Esophagus muscularis mucosa (tissue), 4 donors: ENCODE measurements around the gene ROBO4. TPM values are rescaled to one million over a fixed set of nuclear protein-coding genes. Genes with fewer than 3 reads are reported as not detected.
A peak's percentile ranks its signal among the peaks of the same experiment; 100 is the strongest.

ENCODE experiments used
- DNase-seq: peaks from one replicate; pipeline ENCODE4 v3.0.0-alpha.2; 2017; ENCODE audit errors: extremely low spot score
- H3K27ac ChIP-seq, 4 donors: fragments of 200-600 bp; sonication (generic); replicated peaks in 1 of 4; 1 replicate in 3 of 4; 2 replicates in 1 of 4; pipeline ENCODE4 v1.5.1; 2016 to 2019; ENCODE audit warnings: mild to moderate bottlenecking in 1 of 4
- H3K27me3 ChIP-seq, 4 donors: fragments of 200-600 bp; sonication (generic); one replicate each; pipeline versions ENCODE4 v1.5.1 to v1.6.0; 2016 to 2019
- H3K36me3 ChIP-seq, 4 donors: fragments of 200-600 bp; sonication (generic); one replicate each; pipeline ENCODE4 v1.5.1; 2016 to 2019
- H3K4me1 ChIP-seq, 4 donors: fragments of 200-600 bp; sonication (generic); one replicate each; pipeline ENCODE4 v1.5.1; 2016 to 2019
- H3K4me3 ChIP-seq, 4 donors: fragments of 200-600 bp; sonication (generic); 1 replicate in 2 of 4; 2 replicates in 2 of 4; pipeline ENCODE4 v1.5.1; 2016 to 2019; ENCODE audit warnings: mild to moderate bottlenecking in 4 of 4, moderate library complexity in 1 of 4
- H3K9me3 ChIP-seq, 4 donors: fragments of 200-600 bp; sonication (generic); 1 replicate in 3 of 4; 2 replicates in 1 of 4; pipeline ENCODE4 v1.5.1; 2016 to 2019
- CTCF ChIP-seq, 3 experiments: fragments of 200-600 bp in 2 of 3; fragments of 450-650 bp in 1 of 3; sonication (generic) in 2 of 3; IDR thresholded peaks; one replicate each; pipeline ENCODE4 v1.5.1; 2017 to 2019; ENCODE audit warnings: antibody characterized with exemption in 3 of 3, mild to moderate bottlenecking in 2 of 3, moderate library complexity in 1 of 3
- EP300 ChIP-seq: sonication (generic); formaldehyde crosslinking; IDR thresholded peaks from one replicate; pipeline ENCODE4 v1.6.1; 2017; ENCODE audit warnings: antibody characterized with exemption
- POLR2A ChIP-seq: fragments of 450-650 bp; IDR thresholded peaks from one replicate; pipeline ENCODE4 v1.6.1; 2017; ENCODE audit warnings: antibody characterized with exemption, moderate library complexity, mild to moderate bottlenecking, low read depth
- POLR2AphosphoS5 ChIP-seq, 2 donors: sonication (generic); formaldehyde crosslinking; IDR thresholded peaks; one replicate each; pipeline ENCODE4 v1.6.1; 2017; ENCODE audit warnings: antibody characterized with exemption in 2 of 2
- WGBS: methylation state at CpG from one replicate; pipeline ENCODE4 v1.1.5; 2018; 5-methylcytosine and 5-hydroxymethylcytosine counted together
- intact Hi-C: fragments of 100-400 bp; cut with DNase I; formaldehyde crosslinking; loops from one replicate; pipeline ENCODE4 v1.15.1; 2023
- total RNA-seq, 4 donors: library from RNA; depleted of rRNA; stranded (reverse); fragments of >200 nt; gene quantifications; one replicate each; pipeline versions ENCODE4 v1.1.0 to v1.2.1, GENCODE V29; 2016

The ROBO4 gene
- total RNA-seq, 4 donors from 2014 or later, result 16.2 to 49.8 (median 36.7) TPM

DNA sequence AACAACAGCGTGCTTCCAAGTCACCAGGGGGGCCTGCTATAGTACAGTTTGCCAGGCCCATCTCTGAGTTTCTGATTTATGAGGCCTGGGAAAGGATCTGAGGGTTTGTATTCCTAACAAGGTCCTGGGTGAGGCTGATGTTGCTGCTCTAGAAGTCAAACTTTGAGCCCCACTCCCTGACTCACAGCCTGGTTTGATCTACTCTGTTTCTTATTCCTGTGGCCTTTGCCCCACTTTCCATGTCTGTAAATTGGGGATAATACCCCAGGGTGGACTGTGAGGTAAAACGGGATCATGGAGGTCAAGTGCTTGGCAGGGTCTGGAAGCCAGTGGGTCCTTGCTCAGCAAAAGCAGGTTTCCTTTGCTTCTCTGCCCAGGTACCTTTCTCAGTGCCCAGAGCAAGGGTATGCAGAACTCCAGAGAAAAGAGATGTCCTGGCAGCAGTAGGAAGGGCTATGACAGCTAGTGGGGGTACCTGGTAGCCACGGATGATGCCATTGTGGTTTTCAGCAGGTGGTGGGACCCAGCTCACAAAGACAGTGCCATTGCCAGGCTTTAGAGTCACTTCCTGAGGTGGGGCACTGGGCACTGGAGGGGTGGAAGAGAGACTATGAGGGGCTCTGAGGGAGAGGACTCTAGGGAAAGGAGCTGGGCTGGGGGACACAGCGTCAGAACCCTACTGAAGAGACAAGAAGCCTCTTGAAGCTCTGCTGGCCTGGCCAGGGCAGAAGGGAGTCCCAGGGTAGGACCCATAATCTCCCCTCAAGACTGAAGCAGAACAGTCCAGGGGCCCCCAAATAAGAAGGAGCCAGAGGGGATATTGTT is 2.8 kb downstream of the ROBO4 start:
- TF ChIP-seq CTCF (IDR thresholded peaks at IDR 0.05), result no peak
- TF ChIP-seq POLR2A, result no peak
- TF ChIP-seq POLR2AphosphoS5 (IDR thresholded peaks at IDR 0.05), result no peak
- TF ChIP-seq EP300, result no peak
- Histone ChIP-seq H3K9me3 (no peaks in the 10 kb centered on the region), H3K27ac (peak overlapping the region; percentile 58 to 76 (median 68)), H3K4me3 (peak overlapping the region; percentile 40 to 50 (median 42)), H3K4me1 (peaks cover 52 to 83% (median 61%) of the 10 kb centered on the region in 4 donors), H3K36me3 (peaks cover 0 to 49% (median 0%) of the 10 kb centered on the region in 4 donors), H3K27me3 (peaks cover 0 to 11% (median 0%) of the 10 kb centered on the region in 4 donors)
- intact Hi-C loops, result no loop called here
- no peak for DNase-seq
- 69% methylated on average over 4 of the region's 4 CpGs for WGBS

GRCh38 chr11:124893781-124894401 is 3.8 kb downstream of the ROBO4 start:
- intact Hi-C loops, result no loop called here
- WGBS, result 89% methylated on average over 8 of the region's 14 CpGs
- H3K27me3 ChIP-seq, result peaks cover 0 to 13% (median 0%) of the 10 kb centered on the region in 4 donors
- peaks cover 0 to 51% (median 0%) of the 10 kb centered on the region in 4 donors for H3K36me3 ChIP-seq
- no peak for TF ChIP-seq POLR2A
- TF ChIP-seq EP300, result no peak
- TF ChIP-seq POLR2AphosphoS5 (IDR thresholded peaks at IDR 0.05), result no peak
- TF ChIP-seq CTCF (IDR thresholded peaks at IDR 0.05), result no peak
- no peaks in the 10 kb centered on the region for H3K9me3 ChIP-seq
- H3K4me3 ChIP-seq, result no peak overlapping the region
- H3K27ac ChIP-seq, result peak overlapping the region in 2 of 4 donors; percentile 39 to 76
- no peak for DNase-seq
- peaks cover 42 to 84% (median 53%) of the 10 kb centered on the region in 4 donors for H3K4me1 ChIP-seq

DNA sequence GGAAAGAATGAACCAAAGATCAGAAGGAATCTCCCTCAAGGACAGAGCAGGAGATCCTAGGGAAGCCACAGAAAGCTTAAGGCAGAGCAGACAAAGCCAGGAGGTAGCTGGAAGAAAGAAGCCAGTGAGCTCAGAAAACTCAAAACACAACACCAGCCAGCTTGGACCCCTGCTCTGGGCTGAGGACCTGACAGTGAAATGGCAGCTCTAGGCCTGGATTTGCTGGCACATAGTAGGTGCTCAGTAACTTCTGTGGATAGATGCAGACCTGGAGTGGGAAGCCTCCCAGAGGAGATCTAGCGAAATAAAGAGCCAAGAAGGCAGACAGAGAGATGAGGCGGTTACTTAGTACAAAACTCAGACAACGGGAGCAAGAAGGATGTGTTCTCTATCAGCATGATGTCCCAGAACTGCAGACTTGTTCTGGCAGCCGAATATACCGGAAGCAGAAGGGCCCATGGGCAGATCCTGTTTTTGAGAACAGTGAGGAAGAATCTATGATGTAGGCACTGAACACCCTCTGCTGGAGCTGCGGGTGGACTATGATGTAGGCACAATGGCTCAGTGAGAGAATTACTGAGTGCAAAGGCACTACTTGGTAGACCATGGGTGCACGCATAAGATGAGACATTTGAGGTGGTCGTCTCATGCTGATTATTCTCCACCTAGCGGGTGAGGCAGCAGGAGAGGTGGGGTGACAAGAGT is 4.8 kb downstream of the ROBO4 start:
- Histone ChIP-seq H3K27me3 (peaks cover 0 to 21% (median 0%) of the 10 kb centered on the region in 4 donors), H3K4me3 (no peak overlapping the region), H3K36me3 (peaks cover 0 to 52% (median 0%) of the 10 kb centered on the region in 4 donors), H3K4me1 (peaks cover 38 to 82% (median 45%) of the 10 kb centered on the region in 4 donors), H3K27ac (peak overlapping the region; percentile 14 to 42 (median 23)), H3K9me3 (no peaks in the 10 kb centered on the region)
- no peak for DNase-seq
- TF ChIP-seq CTCF (IDR thresholded peaks at IDR 0.05), result no peak
- peak in 1 of 2 donors; percentile 19 for TF ChIP-seq POLR2AphosphoS5 (IDR thresholded peaks at IDR 0.05)
- intact Hi-C loops, result no loop called here
- 77% methylated on average over 9 of the region's 9 CpGs for WGBS

DNA sequence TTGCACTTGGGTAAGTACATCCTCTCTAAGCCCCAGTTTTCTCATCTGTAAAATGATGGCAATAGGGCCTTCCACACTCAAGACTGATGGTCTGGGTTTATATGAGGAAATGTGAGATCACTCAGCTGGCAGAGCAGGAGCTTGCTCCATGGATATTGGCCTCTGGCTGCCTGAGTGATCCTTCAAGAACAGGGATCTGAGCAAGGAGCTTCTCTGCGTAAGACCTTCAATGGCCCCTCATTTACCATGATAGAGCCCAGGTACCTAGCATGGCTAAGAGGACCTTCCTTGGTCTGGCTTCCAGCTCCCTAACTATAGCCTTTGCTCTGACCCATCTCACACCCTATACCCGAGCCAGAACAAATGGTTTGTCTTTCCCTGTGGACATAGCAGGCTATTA is 5.5 kb downstream of the ROBO4 start:
- H3K4me1 ChIP-seq, result peaks cover 33 to 79% (median 39%) of the 10 kb centered on the region in 4 donors

More for the DNA sequence above, 5.5 kb downstream of the ROBO4 start:
- TF ChIP-seq EP300, result no peak
- no peak for TF ChIP-seq POLR2AphosphoS5 (IDR thresholded peaks at IDR 0.05)
- TF ChIP-seq POLR2A, result no peak
- TF ChIP-seq CTCF (IDR thresholded peaks at IDR 0.05), result no peak
- no peak for DNase-seq
- Histone ChIP-seq H3K27me3 (peaks cover 0 to 29% (median 0%) of the 10 kb centered on the region in 4 donors), H3K36me3 (peaks cover 0 to 59% (median 0%) of the 10 kb centered on the region in 4 donors), H3K27ac (peak overlapping the region in 3 of 4 donors; percentile 14 to 51 (median 42)), H3K9me3 (no peaks in the 10 kb centered on the region), H3K4me3 (no peak overlapping the region)
- intact Hi-C loops, result no loop called here
- WGBS, result 97% methylated on average over 2 of the region's 2 CpGs
